Endothelial cell of umbilical vein (primary cell): ENCODE data around the gene HYAL1. TPM values are rescaled to one million over a fixed set of nuclear protein-coding genes. Genes with fewer than 3 reads are reported as not detected.

Experiments
- BruUV-seq: library from RNA; stranded (reverse); fragments of 400-500 nt; replicated peaks from 2 replicates; lab custom pipeline; 2021; lab: Mats Ljungman, UMichigan
- CTCF ChIA-PET: fragments of 300-600, 350-600 bp; sonication (Branson Sonifier 250); formaldehyde crosslinking; loops from one replicate; lab custom pipeline; 2021; ENCODE audit warnings: antibody characterized with exemption, inconsistent platforms; lab: Charles Lee
- POLR2A ChIA-PET: fragments of 300-600, 350-600 bp; sonication (Branson Sonifier 250); formaldehyde crosslinking; loops from one replicate; lab custom pipeline; 2021; ENCODE audit warnings: antibody characterized with exemption, inconsistent platforms; lab: Charles Lee
- DNase-seq: peaks from one replicate; pipeline ENCODE4 v3.0.0-alpha.2; 2011; ENCODE audit warnings: low read depth, low spot score
- FAIRE-seq: peaks from 2 replicates; lab custom pipeline; 2011; peaks lifted over from hg19 to GRCh38; lab: Jason Lieb, UNC
- H2AFZ ChIP-seq: 2 replicates; pipeline ENCODE4 v1.6.0; 2012; ENCODE audit warnings: low read depth, low read length, control low read depth, inconsistent platforms
- H3K27ac ChIP-seq: 2 replicates; pipeline ENCODE4 v1.5.1; 2011; ENCODE audit warnings: low read depth, mild to moderate bottlenecking, control low read depth, low read length, moderate library complexity; ENCODE audit not compliant: insufficient read depth
- H3K27me3 ChIP-seq, 2 experiments: 2 replicates each; pipeline versions ENCODE4 v1.6.0 to v1.6.1; 2011; ENCODE audit warnings: low read length in 2 of 2, mixed read lengths in 1 of 2; ENCODE audit not compliant: control insufficient read depth in 2 of 2, insufficient read depth in 2 of 2
- H3K36me3 ChIP-seq, 2 experiments: 2 replicates in 1 of 2; 3 replicates in 1 of 2; pipeline ENCODE4 v1.5.1; 2011; ENCODE audit warnings: low read length in 2 of 2, mild to moderate bottlenecking in 1 of 2, moderate library complexity in 1 of 2; ENCODE audit not compliant: control insufficient read depth in 2 of 2, insufficient read depth in 2 of 2; ENCODE audit errors: extremely low read depth in 1 of 2
- H3K4me1 ChIP-seq: 3 replicates; pipeline ENCODE4 v1.5.1; 2011; ENCODE audit warnings: mild to moderate bottlenecking, low read length; ENCODE audit not compliant: control insufficient read depth, insufficient read depth; ENCODE audit errors: extremely low read depth
- H3K4me2 ChIP-seq: 2 replicates; pipeline ENCODE4 v1.6.1; 2011; ENCODE audit warnings: low read length, control low read depth, mixed read lengths; ENCODE audit not compliant: insufficient read depth
- H3K4me3 ChIP-seq, 3 experiments: fragments of 200-600 bp in 1 of 3; sonication (generic), shearing (Covaris generic) in 1 of 3; replicated peaks in 1 of 3; 2 replicates each; pipeline ENCODE4 v1.5.1; 2011 to 2016; ENCODE audit warnings: control low read depth in 3 of 3, low read length in 3 of 3, mild to moderate bottlenecking in 2 of 3, inconsistent platforms in 1 of 3, low read depth in 1 of 3, moderate library complexity in 1 of 3; ENCODE audit not compliant: insufficient read depth in 1 of 3
- H3K79me2 ChIP-seq: 2 replicates; pipeline ENCODE4 v1.6.0; 2012; ENCODE audit warnings: low read length, inconsistent platforms; ENCODE audit not compliant: control insufficient read depth, insufficient read depth
- H3K9ac ChIP-seq: replicated peaks from 2 replicates; pipeline ENCODE3; 2011; ENCODE audit warnings: low read length, control low read depth; ENCODE audit not compliant: insufficient read depth; ENCODE audit errors: extremely low read depth
- H3K9me1 ChIP-seq: replicated peaks from 3 replicates; pipeline ENCODE4 v1.6.0; 2011; ENCODE audit warnings: mild to moderate bottlenecking, low read length; ENCODE audit not compliant: control insufficient read depth, insufficient read depth; ENCODE audit errors: extremely low read depth
- H3K9me3 ChIP-seq: replicated peaks from 2 replicates; pipeline ENCODE4 v1.5.1; 2012; ENCODE audit warnings: low read length, inconsistent platforms; ENCODE audit not compliant: control insufficient read depth, insufficient read depth
- H4K20me1 ChIP-seq: replicated peaks from 2 replicates; pipeline ENCODE3; 2011; ENCODE audit warnings: mild to moderate bottlenecking, low read length; ENCODE audit not compliant: control insufficient read depth, insufficient read depth; ENCODE audit errors: extremely low read depth
- EZH2 ChIP-seq: IDR thresholded peaks from 2 replicates; pipeline ENCODE4 v1.6.1; 2012; ENCODE audit warnings: borderline replicate concordance, low read depth, mild to moderate bottlenecking, moderate library complexity, low read length, inconsistent platforms; ENCODE audit not compliant: severe bottlenecking
- FOS ChIP-seq: IDR thresholded peaks from 2 replicates; pipeline ENCODE4 v1.6.1; 2011; ENCODE audit warnings: mild to moderate bottlenecking, low read length, moderate library complexity, borderline replicate concordance; ENCODE audit not compliant: insufficient read depth
- GATA2 ChIP-seq: IDR thresholded peaks from 2 replicates; pipeline ENCODE4 v1.7.0; 2011; ENCODE audit warnings: low read depth, mild to moderate bottlenecking, moderate library complexity, mixed read lengths, low read length; ENCODE audit not compliant: insufficient read length, insufficient read depth
- JUN ChIP-seq: IDR thresholded peaks from 2 replicates; pipeline ENCODE4 v1.6.1; 2011; ENCODE audit warnings: borderline replicate concordance, low read depth; ENCODE audit not compliant: insufficient read length, insufficient read depth
- MYC ChIP-seq: IDR thresholded peaks from one replicate; pipeline ENCODE4 v1.6.1; 2011; ENCODE audit warnings: mild to moderate bottlenecking, low read depth, low read length
- POLR2A ChIP-seq: IDR thresholded peaks from 2 replicates; pipeline ENCODE4 v1.6.1; 2012; ENCODE audit warnings: low read depth, mild to moderate bottlenecking, control low read depth, low read length
- POLR2AphosphoS5 ChIP-seq: IDR thresholded peaks from 2 replicates; pipeline ENCODE4 v1.6.1; 2012; ENCODE audit warnings: low read depth, mild to moderate bottlenecking, control low read depth, low read length, moderate library complexity; ENCODE audit not compliant: insufficient read depth
- dilution Hi-C: fragments of 300-500 bp; cut with MboI; formaldehyde crosslinking; loops from one replicate; pipeline ENCODE4 v1.15.0; 2019; ENCODE audit warnings: low sequenced_read_pairs; ENCODE audit not compliant: extremely low pct_ligation_motif_present
- intact Hi-C: fragments of 100-400 bp; cut with micrococcal nuclease; formaldehyde crosslinking; loops from one replicate; pipeline ENCODE4 v1.10.0; 2022
- polyA plus RNA-seq, 4 experiments: library from polyadenylated mRNA; depleted of rRNA in 3 of 4; stranded (reverse) in 3 of 4; unstranded in 1 of 4; fragments of >200 nt; gene quantifications; 2 replicates each; pipeline versions ENCODE4 v1.2.1 to v1.2.3, GENCODE V29; 2011 to 2012; ENCODE audit warnings: missing spikeins in 1 of 4
- total RNA-seq: library from RNA; stranded (reverse); gene quantifications from 2 replicates; pipeline ENCODE4 v1.2.3, GENCODE V29; 2021
- TF ChIP-seq, protein P1 (sequence below): IDR thresholded peaks from 2 replicates; pipeline ENCODE4 v1.6.1; 2011; ENCODE audit not compliant: insufficient read depth, insufficient read length
- TF ChIP-seq, protein P2 (sequence below), 2 donors: IDR thresholded peaks; 1 replicate in 1 of 2; 2 replicates in 1 of 2; pipeline ENCODE4 v1.5.1; 2011; ENCODE audit warnings: low read length in 2 of 2, mild to moderate bottlenecking in 2 of 2, moderate library complexity in 2 of 2, control low read depth in 1 of 2, inconsistent platforms in 1 of 2, low read depth in 1 of 2; ENCODE audit not compliant: insufficient read depth in 1 of 2; ENCODE audit errors: extremely low read depth in 1 of 2

The HYAL1 gene
- total and polyA plus RNA-seq, 2 donors (not counting 3 experiments of a cell fraction or from before 2014, with no cell fraction given): 2.2 to 3.3 TPM

- Histone ChIP-seq H3K27me3 (no peaks in the 10 kb centered on the region), H2AFZ (peak overlapping the region; percentile 12), H3K9me3 (no peaks in the 10 kb centered on the region), H3K9me1 (no peaks in the 10 kb centered on the region), H3K4me2 (peak overlapping the region; percentile 42), H3K4me3 (peak overlapping the region in 2 of 3 experiments; percentile 25 to 28), H3K4me1 (peaks cover 25% of the 10 kb centered on the region), H3K27ac (peak overlapping the region; percentile 50), H3K79me2 (no peaks in the 10 kb centered on the region), H3K36me3 (no peaks in the 10 kb centered on the region), H4K20me1 (no peaks in the 10 kb centered on the region), H3K9ac (peak overlapping the region; percentile 57)
- POLR2A ChIA-PET: interaction anchor here (1.0 to 1.5 kb wide), 4 partner anchors 18 to 64 kb away, joined by 3 to 5 read pairs (median 3); no protein-coding TSS in a partner anchor
- FAIRE-seq (no peak), DNase-seq (no peak)
- intact Hi-C loops: loop anchor here (1.0 to 2.0 kb wide), 4 partner anchors 24 to 59 kb away; partner anchors contain the start of gene TMEM115
- TF ChIP-seq POLR2AphosphoS5 (no peak), JUN (no peak), MYC (no peak), GATA2 (peak; percentile 7), POLR2A (no peak)
- TF ChIP-seq, protein P1, sequence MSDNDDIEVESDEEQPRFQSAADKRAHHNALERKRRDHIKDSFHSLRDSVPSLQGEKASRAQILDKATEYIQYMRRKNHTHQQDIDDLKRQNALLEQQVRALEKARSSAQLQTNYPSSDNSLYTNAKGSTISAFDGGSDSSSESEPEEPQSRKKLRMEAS: no peak
- CTCF ChIA-PET: interaction anchor here (0.9 to 2.6 kb wide), 6 partner anchors 18 to 74 kb away, joined by 3 to 36 read pairs (median 4); partner anchors contain the start of genes HYAL2 and TUSC2
- BruUV-seq: no TSS peak
- dilution Hi-C loops: no loop called here
These were observed 3.8 kb downstream of the HYAL1 start for GRCh38 chr3:50299638-50299928.

- H2AFZ ChIP-seq: peak within 1 kb of the TSS; percentile 79
- intact Hi-C loops: loop anchor here (1.0 to 2.0 kb wide), 4 partner anchors 24 to 60 kb away; partner anchors contain the start of gene TMEM115
- H3K9ac ChIP-seq: peak within 1 kb of the TSS; percentile 75
- no peaks in the 10 kb centered on the region for H3K36me3 ChIP-seq
- H3K79me2 ChIP-seq: no peaks in the 10 kb centered on the region
- dilution Hi-C loops: no loop called here
- TF ChIP-seq FOS (no peak), JUN (no peak), GATA2 (no peak), EZH2 (no peak), MYC (no peak), POLR2A (peak; percentile 97), POLR2AphosphoS5 (peak; percentile 92)
- TF ChIP-seq, protein P2, sequence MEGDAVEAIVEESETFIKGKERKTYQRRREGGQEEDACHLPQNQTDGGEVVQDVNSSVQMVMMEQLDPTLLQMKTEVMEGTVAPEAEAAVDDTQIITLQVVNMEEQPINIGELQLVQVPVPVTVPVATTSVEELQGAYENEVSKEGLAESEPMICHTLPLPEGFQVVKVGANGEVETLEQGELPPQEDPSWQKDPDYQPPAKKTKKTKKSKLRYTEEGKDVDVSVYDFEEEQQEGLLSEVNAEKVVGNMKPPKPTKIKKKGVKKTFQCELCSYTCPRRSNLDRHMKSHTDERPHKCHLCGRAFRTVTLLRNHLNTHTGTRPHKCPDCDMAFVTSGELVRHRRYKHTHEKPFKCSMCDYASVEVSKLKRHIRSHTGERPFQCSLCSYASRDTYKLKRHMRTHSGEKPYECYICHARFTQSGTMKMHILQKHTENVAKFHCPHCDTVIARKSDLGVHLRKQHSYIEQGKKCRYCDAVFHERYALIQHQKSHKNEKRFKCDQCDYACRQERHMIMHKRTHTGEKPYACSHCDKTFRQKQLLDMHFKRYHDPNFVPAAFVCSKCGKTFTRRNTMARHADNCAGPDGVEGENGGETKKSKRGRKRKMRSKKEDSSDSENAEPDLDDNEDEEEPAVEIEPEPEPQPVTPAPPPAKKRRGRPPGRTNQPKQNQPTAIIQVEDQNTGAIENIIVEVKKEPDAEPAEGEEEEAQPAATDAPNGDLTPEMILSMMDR (IDR thresholded peaks at IDR 0.05; ENCODE audit: extremely low read depth in 1 of 2, insufficient read depth in 1 of 2, low read depth in 1 of 2, low read length in 2 of 2): peak in 1 of 2 donors; percentile 39
- TF ChIP-seq, protein P1: peak; percentile 70
- H3K9me1 ChIP-seq: no peaks in the 10 kb centered on the region
- peaks cover 25% of the 10 kb centered on the region for H3K4me1 ChIP-seq
- H3K4me2 ChIP-seq: peak within 1 kb of the TSS; percentile 79
- ChIA-PET POLR2A (interaction anchor here (1.0 to 1.5 kb wide), 5 partner anchors 16 to 64 kb away, joined by 3 to 5 read pairs (median 3); no protein-coding TSS in a partner anchor), CTCF (interaction anchor here (0.9 to 2.6 kb wide), 6 partner anchors 19 to 73 kb away, joined by 3 to 36 read pairs (median 4); partner anchors contain the start of genes HYAL2 and TUSC2)
- DNase-seq: peak; percentile 100
- H3K9me3 ChIP-seq: no peaks in the 10 kb centered on the region
- H4K20me1 ChIP-seq: no peaks in the 10 kb centered on the region
- peak; percentile 100 for FAIRE-seq
- no TSS peak for BruUV-seq
- no peaks in the 10 kb centered on the region for H3K27me3 ChIP-seq
- peak within 1 kb of the TSS; percentile 70 for H3K27ac ChIP-seq
- peak within 1 kb of the TSS; percentile 51 to 69 (median 64) for H3K4me3 ChIP-seq
These were observed 4.3 kb downstream of the HYAL1 start, which contains the start of the genes HYAL3 and NAA80 for GRCh38 chr3:50298836-50299637. Gene HYAL3 (minus strand): TSS chr3:50299405. CDS start chr3:50295602, 3,803 bp downstream. Gene NAA80 (minus strand): TSS chr3:50299405. CDS start chr3:50297463, 1,942 bp downstream.
